Inflammatory macrophage (primary cell): ENCODE measurements around the gene MTCH2.

Source experiments
- DNase-seq, 2 donors: peaks; one replicate each; pipeline ENCODE4 v3.0.0-alpha.2; 2020 to 2022

Gene MTCH2

GRCh38 chr11:47589977-47590861 lies 52.1 kb downstream of the MTCH2 start:
- DNase-seq, result no peak

GRCh38 chr11:47589584-47589976 lies 52.8 kb downstream of the MTCH2 start:
- no peak for DNase-seq

- DNase-seq, result no peak
Observed at GRCh38 chr11:47589118-47589517, 53.2 kb downstream of the MTCH2 start.

GRCh38 chr11:47587723-47588326 lies 54.5 kb downstream of the MTCH2 start:
- DNase-seq, result peak; percentile 90 to 96

- DNase-seq, result peak; percentile 69 to 80
Observed at GRCh38 chr11:47587039-47587716, 55.2 kb downstream of the MTCH2 start.

GRCh38 chr11:47586098-47586855 lies 56.1 kb downstream of the MTCH2 start, which contains the start of gene FAM180B:
Gene FAM180B, plus strand, starts transcription at chr11:47586678. Its CDS starts 91 bp downstream, at chr11:47586769.
- DNase-seq, result no peak

GRCh38 chr11:47583844-47584243 lies 58.5 kb downstream of the MTCH2 start:
- DNase-seq, result no peak

GRCh38 chr11:47578524-47579494 lies 63.5 kb downstream of the MTCH2 start, which contains the start of the genes KBTBD4 and NDUFS3:
Gene KBTBD4, minus strand, starts transcription at chr11:47578970. Its CDS starts 19 bp downstream, at chr11:47578951.
Gene NDUFS3, plus strand, starts transcription at chr11:47579074. Its CDS starts 18 bp downstream, at chr11:47579092.
- peak; percentile 90 to 91 for DNase-seq

GRCh38 chr11:47577460-47578041 lies 64.8 kb downstream of the MTCH2 start:
- DNase-seq, result no peak

GRCh38 chr11:47573321-47573720 lies 69.0 kb downstream of the MTCH2 start:
- no peak for DNase-seq

- no peak for DNase-seq
Observed at GRCh38 chr11:47572715-47573255, 69.6 kb downstream of the MTCH2 start.

GRCh38 chr11:47571895-47572294 lies 70.5 kb downstream of the MTCH2 start:
- DNase-seq, result no peak

GRCh38 chr11:47571357-47571729 lies 71.0 kb downstream of the MTCH2 start:
- no peak for DNase-seq

- peak; percentile 94 to 95 for DNase-seq
Observed at GRCh38 chr11:47570651-47571356, 71.6 kb downstream of the MTCH2 start.

- DNase-seq, result no peak
Observed at GRCh38 chr11:47569646-47570045, 72.7 kb downstream of the MTCH2 start.
